Lung (tissue), 12 donors: ENCODE data around the gene STEEP1. TPM values are rescaled to one million over a fixed set of nuclear protein-coding genes. Genes with fewer than 3 reads are reported as not detected.
A peak's percentile ranks its signal among the peaks of the same experiment; 100 is the strongest.

Experiments
- ATAC-seq: fragments of 200-7000 bp; cut with Tn5 transposase; one replicate; pipeline ENCODE4 v1.9.1; 2020; ENCODE audit warnings: moderate number of reproducible peaks; ENCODE audit not compliant: insufficient read depth, low FRiP score
- DNase-seq, 3 donors: peaks; one replicate each; pipeline ENCODE4 v3.0.0-alpha.2; 2013 to 2017
- H3K27ac ChIP-seq, 2 donors: one replicate each; pipeline ENCODE4 v1.5.1; 2013; ENCODE audit warnings: mild to moderate bottlenecking in 2 of 2, moderate library complexity in 2 of 2, control low read depth in 1 of 2, inconsistent platforms in 1 of 2, low read depth in 1 of 2, low read length in 1 of 2
- H3K27me3 ChIP-seq, 3 donors: one replicate each; pipeline ENCODE4 v1.5.1; 2013; ENCODE audit warnings: low read length in 2 of 3; ENCODE audit not compliant: control insufficient read depth in 3 of 3, insufficient read depth in 3 of 3
- H3K36me3 ChIP-seq, 4 donors: one replicate each; pipeline ENCODE4 v1.5.1; 2013; ENCODE audit warnings: low read length in 4 of 4, mild to moderate bottlenecking in 1 of 4, moderate library complexity in 1 of 4; ENCODE audit not compliant: control insufficient read depth in 4 of 4, insufficient read depth in 4 of 4
- H3K4me1 ChIP-seq, 5 donors: one replicate each; pipeline ENCODE4 v1.5.1; 2013; ENCODE audit warnings: low read length in 5 of 5, mild to moderate bottlenecking in 2 of 5, moderate library complexity in 1 of 5; ENCODE audit not compliant: control insufficient read depth in 5 of 5, insufficient read depth in 5 of 5
- H3K4me3 ChIP-seq: one replicate; pipeline ENCODE4 v1.5.1; 2013; ENCODE audit warnings: mild to moderate bottlenecking, control low read depth, moderate library complexity
- H3K9ac ChIP-seq, 2 donors: one replicate each; pipeline ENCODE4 v1.5.1; 2013; ENCODE audit warnings: low read length in 2 of 2, control low read depth in 1 of 2; ENCODE audit not compliant: insufficient read depth in 1 of 2
- H3K9me3 ChIP-seq, 4 donors: one replicate each; pipeline ENCODE4 v1.5.1; 2013; ENCODE audit warnings: low read length in 3 of 4, mild to moderate bottlenecking in 1 of 4, moderate library complexity in 1 of 4; ENCODE audit not compliant: control insufficient read depth in 4 of 4, insufficient read depth in 3 of 4
- CTCF ChIP-seq: IDR thresholded peaks from 2 replicates; pipeline ENCODE4 v1.5.1; 2012; ENCODE audit warnings: mild to moderate bottlenecking; ENCODE audit errors: control extremely low read depth, extremely low read depth
- WGBS, 2 donors: extraction: QIAGEN DNeasy Blood & Tissue Kit; methylation state at CpG; one replicate each; pipeline ENCODE4 v1.1.7; 2013; 5-methylcytosine and 5-hydroxymethylcytosine counted together
- polyA plus RNA-seq, 2 donors: library from polyadenylated mRNA; stranded (reverse); fragments of 200-250 nt; gene quantifications; one replicate each; pipeline ENCODE4 v1.2.1, GENCODE V29; 2013
- total RNA-seq, 2 donors: library from RNA; depleted of rRNA in 1 of 2; stranded (reverse); fragments of >200 nt in 1 of 2; gene quantifications; one replicate each; pipeline ENCODE4 v1.2.1, GENCODE V29; 2014 to 2021
- donor health status: control.
- donor health status: control.
- donor health status: Bipolar disorder and iron deficiency.
- donor health status: healthy.
- donor health status: DM: yes; HTN: yes; CAD: no.

STEEP1 gene
- total and polyA plus RNA-seq, 4 donors = 8.3 to 40.8 (median 18.2) TPM

- peak overlapping the region in 1 of 2 donors; percentile 84 for H3K9ac ChIP-seq
- ATAC-seq (no peak), DNase-seq (peak in 1 of 3 donors; percentile 11)
- H3K4me1 ChIP-seq = peaks cover 0 to 6% (median 3%) of the 10 kb centered on the region in 5 donors
- H3K27ac ChIP-seq = peak overlapping the region in 1 of 2 donors; percentile 93
- H3K36me3 ChIP-seq = peaks cover 0 to 3% (median 0%) of the 10 kb centered on the region in 4 donors
- TF ChIP-seq CTCF = no peak
- H3K4me3 ChIP-seq = no peak overlapping the region
- H3K27me3 ChIP-seq = no peaks in the 10 kb centered on the region
- H3K9me3 ChIP-seq = no peaks in the 10 kb centered on the region
- WGBS, 2 donors = 47 to 69% methylated on average over 3 of the region's 3 CpGs
These were observed 8.0 kb upstream of the STEEP1 start for GRCh38 chrX:119573222-119573621.

GRCh38 chrX:119570351-119570835 lies 5.2 kb upstream of the STEEP1 start:
- no peak overlapping the region for H3K27ac ChIP-seq
- no peak overlapping the region for H3K9ac ChIP-seq
- DNase-seq = no peak
- 86 to 96% methylated on average over 6 of the region's 6 CpGs for WGBS, 2 donors
- no peak overlapping the region for H3K4me3 ChIP-seq
- peaks cover 0 to under 1% (median 0%) of the 10 kb centered on the region in 5 donors for H3K4me1 ChIP-seq
- ATAC-seq = no peak
- no peaks in the 10 kb centered on the region for H3K36me3 ChIP-seq
- H3K9me3 ChIP-seq = no peaks in the 10 kb centered on the region
- no peak for TF ChIP-seq CTCF
- no peaks in the 10 kb centered on the region for H3K27me3 ChIP-seq

- Histone ChIP-seq H3K9me3 (no peaks in the 10 kb centered on the region), H3K9ac (no peak overlapping the region), H3K27me3 (no peaks in the 10 kb centered on the region), H3K36me3 (peaks cover 0 to 2% (median under 1%) of the 10 kb centered on the region in 4 donors), H3K27ac (no peak overlapping the region), H3K4me1 (no peaks in the 10 kb centered on the region), H3K4me3 (no peak overlapping the region)
- no peak for TF ChIP-seq CTCF
- no peak for DNase-seq
- whole genome bisulfite sequencing, 2 donors = 74 to 97% methylated on average over 3 of the region's 3 CpGs
- ATAC-seq = no peak
These were observed 12.7 kb downstream of the STEEP1 start for GRCh38 chrX:119552508-119552907.
